IPS-NIHi11 (cell line): Measurements from ENCODE around the gene SCOC.
A peak's percentile ranks its signal among the peaks of the same experiment; 100 is the strongest.

Experiments used
- DNase-seq: peaks from one replicate; pipeline ENCODE4 v3.0.0; 2012; ENCODE audit warnings: mixed read lengths, low spot score

SCOC gene

DNA sequence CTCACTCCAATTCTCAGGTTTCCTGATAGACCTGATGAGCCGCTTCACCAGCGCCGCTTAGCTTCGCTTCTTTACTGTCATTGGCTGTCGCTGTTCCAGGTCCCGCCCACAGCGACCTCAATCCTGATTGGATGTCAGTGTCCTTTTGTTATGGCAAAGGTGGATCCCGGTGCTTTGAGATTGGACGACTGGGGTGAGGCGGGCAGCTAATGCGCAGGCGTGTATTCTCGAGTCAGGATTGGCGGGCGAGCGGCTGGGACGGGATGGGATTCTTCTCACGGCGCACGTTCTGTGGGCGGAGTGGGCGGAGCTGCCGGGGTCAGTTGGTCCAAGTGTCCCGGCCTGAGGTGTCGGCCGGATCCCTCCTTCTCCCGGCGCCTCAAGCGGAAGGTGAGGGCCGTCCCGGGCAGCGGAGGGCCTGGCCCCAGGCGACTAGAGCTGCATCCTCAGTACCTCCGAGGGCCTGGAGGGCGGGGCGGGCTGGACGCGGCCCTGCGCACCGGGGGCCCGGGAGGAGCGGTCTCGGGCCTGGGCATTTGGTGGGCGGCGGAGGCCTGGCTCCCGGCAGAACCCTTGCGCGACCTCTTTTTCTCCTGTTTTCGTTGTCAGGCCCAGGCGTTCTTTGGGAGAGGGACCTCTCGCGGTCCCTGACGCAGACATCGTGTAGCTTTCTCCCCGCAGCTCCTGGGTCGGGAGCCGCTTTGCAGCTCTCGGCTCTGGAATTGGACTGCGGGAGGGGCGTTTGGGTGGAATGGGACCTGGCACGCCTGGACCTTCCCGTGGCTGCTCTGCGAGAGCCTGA lies at the start of gene SCOC:
TSS of gene SCOC (plus strand) at position 319 of the 802 bp plus-strand sequence. CDS start 5,525 bp downstream, outside the sequence.
- peak; percentile 99 for DNase-seq

DNA sequence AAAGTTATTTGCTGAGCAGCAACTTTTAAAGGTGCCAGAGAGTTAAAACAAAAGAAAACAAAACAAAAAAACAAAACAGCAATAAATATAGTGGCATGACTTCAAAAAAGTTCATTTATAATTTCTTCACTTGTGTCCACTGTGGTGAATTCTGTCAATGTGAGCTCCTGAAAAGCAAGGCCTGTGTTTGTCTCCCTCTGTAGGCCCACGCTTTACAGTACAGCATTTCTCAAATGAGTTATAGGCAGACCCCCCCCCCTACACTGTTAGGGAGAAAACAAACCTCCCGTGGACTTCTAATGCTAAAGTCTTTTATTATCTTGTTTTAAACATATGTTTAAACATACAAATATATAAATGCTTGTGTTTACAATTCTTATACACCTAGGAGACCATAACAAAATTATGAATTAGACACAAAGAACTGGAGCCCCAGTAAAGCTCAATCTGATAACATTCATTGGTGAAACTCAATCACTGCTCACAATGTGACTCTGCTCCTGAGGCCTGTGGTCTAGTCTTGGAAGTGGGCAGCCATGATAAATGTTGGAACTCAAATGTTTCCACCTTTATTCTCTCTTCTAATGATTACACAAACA lies 47.0 kb upstream of the SCOC start:
- peak; percentile 66 for DNase-seq

DNA sequence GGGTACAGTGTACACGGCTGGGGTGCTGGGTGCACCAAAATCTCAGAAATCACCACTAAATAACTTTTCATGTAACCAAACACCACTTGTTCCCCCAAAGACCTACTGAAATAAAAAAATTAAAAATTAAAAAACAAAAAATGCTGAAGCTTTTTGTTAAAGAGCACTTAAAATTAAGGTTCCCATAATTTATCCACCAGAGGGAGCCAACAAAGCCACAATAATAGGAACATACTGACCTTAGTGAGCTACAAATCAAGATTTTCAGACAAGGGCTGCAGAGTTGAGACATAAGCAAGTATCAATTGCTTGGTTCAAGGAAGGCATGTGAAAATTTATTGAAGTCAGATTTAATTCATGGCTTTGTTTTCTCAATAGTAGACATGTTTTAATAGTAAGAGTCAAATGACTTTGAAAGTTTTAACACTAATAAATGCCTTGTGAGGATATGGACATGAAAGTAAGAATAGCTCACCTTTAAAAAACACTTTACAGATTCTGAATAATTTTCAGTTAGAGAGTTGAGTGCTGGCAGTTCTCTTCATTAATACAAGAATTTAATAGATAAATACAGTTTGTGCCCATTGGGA lies 43.0 kb upstream of the SCOC start:
- peak; percentile 37 for DNase-seq

DNA sequence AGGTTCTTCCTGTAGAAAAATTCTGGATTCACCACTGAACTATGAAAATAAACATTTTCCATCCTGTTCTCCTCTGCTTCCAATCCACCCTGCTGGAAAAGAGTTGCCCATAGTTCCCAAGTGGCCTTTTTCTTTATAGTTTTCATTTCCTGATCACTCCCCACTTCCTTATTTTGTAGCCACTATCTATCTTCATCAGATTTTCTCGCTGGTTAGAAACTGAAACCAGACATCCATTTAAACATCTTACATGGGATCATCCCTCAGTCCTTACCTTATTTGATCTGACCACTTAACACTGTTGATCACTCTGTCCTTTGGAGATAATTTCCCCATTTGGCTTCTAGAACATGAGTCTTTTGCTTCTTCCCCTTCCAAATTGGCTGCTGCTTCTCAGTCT lies 42.2 kb upstream of the SCOC start:
- no peak for DNase-seq

DNA sequence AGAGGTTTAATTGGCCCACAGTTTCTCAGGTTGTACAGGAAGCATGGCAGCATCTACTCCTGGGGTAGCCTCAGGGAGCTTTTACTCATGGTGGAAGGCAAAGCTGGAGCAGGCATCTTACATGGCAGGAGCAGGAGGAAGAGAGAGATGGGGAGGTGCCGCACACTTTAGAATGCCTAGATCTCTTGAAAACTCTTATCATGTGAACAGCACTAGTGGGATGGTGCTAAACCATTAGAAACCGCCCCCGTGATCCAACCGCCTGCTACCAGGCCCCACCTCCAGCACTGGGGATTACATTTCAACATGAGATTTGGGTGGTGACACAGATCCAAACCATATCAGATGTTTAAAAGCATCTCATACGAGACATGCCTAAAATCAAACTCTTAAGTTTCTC lies 41.6 kb upstream of the SCOC start:
- no peak for DNase-seq

DNA sequence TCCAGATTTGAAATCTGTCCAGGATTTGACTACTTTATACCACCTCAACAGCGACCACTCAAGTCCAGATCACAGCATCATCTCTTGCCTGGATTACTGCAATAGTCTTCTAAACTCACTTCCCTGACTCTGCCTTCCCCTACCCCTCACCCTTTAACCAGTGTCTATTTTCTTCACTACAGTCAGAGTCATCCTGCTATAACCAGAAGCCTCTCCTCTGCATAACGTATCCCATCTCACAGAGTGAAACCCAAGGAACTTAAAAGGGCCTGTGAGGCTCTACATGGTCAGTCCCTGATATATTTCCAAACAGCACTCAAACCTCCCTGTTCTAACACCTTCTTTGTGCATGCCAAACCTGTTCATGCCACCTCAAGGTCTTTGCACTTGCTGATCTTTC lies 40.7 kb upstream of the SCOC start:
- DNase-seq: no peak

DNA sequence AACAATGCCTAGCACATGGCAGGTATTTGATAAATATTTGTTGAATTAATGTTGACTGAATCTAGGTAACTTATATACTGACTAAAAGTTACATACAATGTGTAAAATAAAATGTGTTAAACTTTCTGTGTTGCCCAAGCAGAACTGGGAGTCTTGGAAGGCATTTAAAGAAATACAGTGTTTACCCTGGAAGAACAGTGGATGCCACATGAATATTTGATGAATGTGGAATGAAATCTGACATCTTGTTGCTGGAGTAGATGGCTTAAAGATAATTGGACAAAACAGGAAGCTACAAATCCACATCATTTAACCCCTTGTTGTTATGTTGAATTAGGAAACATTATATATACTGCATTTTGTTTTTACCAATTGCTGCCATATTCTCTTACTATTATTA lies 39.9 kb upstream of the SCOC start:
- DNase-seq: no peak

DNA sequence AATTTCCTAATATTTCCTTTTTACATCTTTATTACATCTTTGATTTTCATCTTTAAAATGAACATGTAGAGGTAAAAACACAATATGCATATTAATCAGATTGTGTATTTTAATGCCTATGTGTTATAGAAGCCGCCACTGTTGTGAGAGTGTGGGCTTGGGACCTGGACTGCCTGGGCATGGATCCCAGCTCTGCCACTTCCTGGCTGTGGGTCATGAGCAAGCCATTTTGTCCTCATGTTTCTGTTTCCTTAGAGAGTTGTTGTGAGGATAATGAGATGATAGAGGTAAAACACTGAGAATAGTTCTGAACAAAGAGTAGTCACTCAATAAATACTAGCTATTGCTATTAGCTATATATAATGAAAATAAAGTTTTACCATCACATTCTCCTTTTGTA lies 38.4 kb upstream of the SCOC start:
- DNase-seq: no peak

DNA sequence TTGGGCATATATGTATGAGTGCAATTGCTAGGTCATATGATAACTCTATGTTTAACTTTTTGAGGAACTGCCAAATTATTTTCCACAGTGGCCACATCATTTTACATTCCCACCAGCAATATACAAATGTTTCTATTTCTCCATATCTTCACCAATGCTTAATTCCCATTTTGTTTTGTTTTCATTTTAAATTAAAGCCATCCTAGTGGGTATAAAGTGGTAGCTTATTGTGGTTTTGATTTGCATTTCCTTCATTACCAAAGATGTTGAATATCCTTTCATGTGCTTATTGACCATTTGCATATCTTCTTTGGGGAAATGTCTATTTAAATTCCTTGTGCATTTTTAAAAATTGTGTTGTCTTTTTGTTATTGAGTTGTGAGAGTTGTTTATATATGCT lies 36.7 kb upstream of the SCOC start:
- DNase-seq: no peak

DNA sequence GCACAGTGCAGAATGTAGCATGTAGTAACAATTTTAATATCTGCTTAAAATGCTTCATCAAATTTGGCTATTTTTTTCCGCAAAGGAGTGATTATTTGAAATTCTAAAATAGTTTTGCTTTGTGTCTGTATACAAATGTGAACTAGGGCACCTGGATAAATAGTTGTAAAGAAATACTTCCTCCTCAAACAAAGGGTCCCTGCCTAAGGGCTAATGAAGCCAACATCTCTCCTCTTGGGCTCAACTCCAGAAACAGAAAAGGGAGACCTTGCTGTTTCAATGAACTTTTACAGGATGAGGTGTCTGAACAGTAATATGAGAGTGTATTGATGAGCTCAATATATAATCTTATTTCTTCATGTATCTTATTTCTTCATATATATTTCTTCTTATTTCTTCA lies 30.8 kb upstream of the SCOC start:
- no peak for DNase-seq

DNA sequence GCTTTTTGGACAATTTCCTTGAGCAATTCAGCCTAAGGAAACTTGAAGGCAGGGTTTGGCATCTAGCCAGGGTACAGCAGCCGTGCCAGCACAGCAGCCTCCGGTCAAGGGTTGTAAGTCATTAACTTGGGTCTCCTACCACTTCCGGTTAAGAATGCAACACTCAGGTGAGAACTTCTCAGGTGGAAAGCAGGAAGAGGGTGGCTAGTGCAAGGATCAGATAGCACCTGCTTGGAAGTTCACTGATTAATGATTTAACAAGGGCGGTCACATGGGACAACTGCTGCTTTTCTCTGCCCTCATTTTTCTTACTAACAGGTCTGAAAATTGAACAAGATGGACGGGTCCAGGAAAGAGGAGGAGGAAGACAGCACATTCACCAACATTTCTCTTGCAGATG lies 30.1 kb upstream of the SCOC start:
- DNase-seq: peak; percentile 33

DNA sequence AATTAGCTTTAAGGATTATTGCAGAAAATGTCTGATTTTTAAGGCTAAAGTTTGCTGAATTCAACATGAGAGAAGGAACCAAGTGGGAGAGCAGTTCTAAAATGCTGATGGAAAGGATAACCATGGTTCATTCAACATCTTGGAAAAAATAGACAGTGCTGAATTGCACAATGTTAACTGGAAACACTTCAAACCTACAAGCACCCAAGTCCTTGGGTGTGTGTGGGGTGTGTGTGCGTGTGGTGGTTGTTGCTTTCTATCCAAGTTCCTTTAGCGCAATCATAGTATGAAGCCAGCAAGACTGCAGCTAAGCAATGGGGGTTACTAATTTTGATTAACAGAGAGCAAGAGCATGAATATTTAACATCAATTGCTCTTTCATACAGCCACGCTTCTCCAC lies 29.3 kb upstream of the SCOC start:
- no peak for DNase-seq

DNA sequence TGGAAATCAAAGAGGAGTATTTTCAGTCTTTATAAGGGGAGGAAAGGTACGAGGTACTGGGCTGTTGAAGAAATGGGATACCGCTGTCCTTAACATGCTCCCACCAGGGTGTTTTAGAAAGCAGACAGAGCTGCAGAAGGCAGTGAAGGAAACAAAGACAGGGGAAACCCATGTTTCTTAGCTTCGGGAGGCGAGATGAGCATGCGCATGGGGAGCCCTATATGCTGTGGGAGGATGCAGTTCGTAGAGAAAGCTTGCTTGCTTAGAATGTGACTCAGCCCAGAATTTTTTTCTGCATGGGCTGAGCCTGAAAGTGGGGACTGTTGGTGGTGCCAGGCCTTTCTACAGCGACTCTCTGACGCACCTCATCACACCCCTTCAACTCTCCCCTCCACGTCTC lies 28.8 kb upstream of the SCOC start:
- peak; percentile 26 for DNase-seq

DNA sequence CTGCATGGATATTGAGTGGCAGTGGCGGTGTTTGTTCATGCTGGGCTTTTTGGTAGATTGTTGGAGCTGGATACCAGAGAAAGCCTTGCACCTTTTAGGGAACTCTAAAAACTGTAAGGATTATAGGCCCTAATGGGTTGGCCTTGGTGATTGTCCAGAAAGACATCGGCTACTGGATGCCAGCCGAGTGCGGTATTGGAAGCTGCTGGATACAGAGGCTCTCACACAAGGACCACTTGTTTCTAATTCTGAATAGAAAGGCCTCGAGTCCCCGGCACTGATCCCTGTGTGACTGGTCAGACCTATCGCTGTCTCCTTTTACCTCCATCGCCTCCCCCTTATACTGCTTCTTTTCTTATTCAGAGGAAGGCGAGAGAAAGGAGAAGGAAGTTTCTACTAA lies 27.3 kb upstream of the SCOC start:
- no peak for DNase-seq

DNA sequence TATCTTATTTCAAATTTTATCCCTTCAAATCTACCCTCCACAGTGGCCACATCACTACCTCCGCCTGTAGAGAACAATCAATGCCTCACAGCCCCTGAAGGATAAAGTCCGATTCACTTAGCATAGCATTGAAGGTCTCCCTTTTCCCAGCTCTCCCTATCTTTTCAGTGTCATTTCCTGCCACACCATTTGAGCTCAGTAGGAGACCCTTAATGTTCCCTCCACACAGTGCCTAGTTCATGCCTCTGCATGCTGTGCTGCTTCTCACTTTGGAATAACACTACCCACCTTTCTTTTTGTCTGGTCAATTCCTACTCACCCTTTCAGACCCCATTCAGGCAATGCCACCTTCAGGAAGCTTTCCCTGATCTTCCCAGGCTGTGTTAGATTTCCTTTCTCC lies 23.6 kb upstream of the SCOC start:
- DNase-seq: no peak

DNA sequence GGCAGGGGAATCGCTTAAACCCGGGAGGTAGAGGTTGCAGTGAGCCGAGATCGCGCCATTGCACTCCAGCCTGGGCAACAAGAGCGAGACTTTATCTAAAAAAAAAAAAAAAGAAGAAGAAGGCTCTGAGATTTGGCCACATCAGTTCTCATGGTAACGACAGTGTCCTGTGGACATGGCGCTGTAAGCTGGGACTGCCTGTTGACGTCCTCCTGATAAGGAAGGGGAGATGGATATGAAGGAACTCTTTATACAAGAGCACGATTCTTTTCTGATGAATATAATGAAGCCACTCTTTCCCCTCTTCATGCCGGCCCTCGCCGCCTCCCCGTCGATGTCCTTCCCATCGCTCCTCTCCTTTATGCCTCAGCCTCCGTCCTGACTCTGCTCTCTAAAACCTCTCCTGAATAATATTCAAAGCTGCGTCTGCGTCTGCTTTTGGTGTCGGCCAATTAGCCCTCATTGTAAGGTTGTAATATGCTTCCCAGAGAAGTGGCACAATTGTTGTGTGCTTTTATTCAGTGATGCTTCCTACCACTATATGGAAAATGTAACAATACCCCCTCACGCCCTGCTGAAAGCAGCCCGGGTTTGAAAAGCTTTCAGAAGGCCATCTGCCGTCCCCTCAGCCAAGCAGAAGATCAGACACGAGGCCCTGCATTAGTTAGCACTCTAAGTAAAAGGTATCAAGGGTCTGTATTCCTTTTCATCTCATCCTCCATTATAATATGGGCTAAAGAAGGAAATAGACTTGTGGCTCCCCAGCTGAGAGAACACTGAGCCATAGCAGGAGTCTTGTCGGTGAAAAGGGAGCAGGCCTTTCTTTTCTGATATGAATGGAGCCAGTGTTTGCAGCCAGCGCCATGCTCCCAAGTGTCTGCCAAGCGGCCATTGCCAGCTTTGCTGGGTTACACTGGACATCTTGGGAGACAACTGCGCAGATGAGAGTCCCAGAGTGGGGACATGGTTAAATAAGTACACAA lies 22.1 kb upstream of the SCOC start:
- no peak for DNase-seq

DNA sequence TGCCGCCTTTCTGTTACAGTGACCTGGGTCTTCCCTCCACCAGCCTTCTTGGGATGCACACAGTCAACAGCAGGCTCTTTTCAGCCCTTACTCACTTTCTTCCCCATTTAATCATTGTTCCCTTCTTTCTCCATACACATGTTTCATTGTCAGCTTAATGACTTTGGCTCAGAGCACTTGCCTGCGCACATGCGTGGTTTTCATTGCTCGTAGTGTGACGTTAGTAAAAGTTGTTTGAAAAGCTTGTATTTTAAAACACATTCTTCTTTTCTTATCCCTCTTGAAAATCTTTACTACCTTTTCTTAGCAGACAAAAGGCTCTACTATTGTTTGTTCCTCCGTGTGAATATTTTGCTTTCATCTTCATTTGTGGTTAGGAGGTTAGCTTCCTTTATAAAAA lies 19.7 kb upstream of the SCOC start:
- DNase-seq: no peak

DNA sequence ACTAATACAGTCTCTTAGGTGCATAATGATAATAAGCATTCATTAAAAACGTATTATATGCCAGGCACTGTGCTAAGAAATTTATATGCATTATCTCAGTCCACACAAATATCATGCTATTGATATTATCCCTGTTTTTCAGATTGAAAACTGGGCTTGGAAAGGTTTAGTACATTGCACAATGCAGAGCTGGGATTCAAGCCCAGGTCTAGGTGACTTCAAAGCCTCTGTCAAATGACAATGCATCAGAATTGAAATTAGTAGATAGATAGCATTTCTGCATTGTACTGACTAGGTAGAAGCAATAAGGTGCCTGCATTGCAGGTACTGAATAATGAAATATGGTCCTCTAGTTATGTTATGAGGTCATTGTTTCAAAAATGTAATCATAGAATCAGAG lies 18.2 kb upstream of the SCOC start:
- DNase-seq: no peak

DNA sequence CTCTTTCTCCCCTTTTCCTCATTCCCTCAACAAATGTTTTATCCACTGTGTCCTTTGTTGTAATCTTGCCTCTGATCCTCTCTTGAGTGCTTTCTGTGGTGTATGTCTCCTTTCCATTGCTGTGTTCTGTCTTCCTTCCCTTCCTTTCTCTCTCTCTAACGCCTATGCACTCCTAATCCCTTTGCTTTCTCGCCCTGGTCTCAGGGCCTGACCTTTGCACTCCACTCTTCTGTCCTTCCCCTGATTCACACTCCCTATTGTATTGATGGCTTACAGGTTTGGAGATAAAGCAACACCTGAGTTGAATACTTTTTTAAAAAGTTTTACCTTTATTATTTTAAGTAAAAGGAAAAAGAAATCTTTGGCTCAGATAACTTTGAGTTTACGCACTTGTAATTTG lies 15.6 kb upstream of the SCOC start:
- DNase-seq: no peak

DNA sequence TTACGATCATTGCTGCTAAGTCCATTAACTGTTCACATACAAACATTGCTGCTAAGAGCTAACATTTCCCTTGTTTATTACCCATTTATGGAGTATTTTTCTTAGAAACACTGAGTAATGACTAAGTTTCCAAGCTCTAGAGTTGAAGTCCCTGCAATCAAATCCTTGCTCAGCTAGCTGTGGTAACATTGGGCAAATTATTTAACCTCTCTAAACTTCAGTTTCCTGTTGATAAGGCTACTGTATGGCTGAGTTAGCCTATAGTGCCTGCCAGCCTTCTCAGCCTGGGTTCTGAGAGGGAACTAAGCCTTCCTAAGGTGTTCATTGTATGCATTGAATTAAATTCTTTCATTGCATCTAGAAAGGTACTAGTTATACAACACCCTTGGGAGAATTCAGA lies 15.2 kb upstream of the SCOC start:
- DNase-seq: no peak

DNA sequence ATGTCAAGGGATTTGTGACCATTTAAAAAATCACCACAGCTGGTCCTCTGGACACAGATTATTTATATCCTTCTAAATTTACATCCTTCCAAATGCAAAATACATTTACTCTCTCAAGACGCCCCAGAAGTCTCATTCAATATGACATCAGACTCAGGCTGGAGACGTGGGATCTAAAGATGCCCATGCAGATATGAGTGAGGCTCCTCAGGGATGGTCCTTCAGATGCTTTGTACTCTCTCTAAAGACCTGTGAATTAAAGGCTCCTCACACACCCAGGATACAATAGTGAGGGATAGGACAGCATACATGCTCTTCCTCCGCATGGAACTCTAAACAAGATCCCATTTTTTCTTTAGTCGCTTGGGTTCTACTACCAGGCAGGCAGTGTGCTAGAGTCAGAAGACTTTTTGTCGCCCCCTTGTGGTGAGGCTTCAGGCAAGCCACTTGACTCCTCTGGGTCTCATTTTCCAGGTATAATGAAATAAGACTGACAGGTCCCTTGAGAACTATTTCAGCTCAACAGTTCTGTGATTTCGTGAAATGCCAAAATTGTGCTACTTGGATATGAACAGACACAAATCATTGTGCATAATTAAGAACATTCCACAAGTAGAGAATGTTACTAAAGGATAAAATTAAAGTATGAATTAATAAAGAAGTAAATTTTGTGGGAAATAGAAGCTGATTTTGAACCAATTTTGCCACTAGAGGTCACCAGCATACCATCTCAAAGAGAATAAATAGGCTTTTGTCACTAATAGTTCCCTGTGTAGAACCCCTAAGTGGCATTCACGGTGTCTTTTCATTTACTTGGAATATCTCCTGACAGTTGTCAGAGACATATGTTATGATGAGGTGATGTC lies 13.7 kb upstream of the SCOC start:
- peak; percentile 69 for DNase-seq
